ENCODE results near the gene ARHGAP19.

The ARHGAP19 gene

GRCh38 chr10:97319671-97320479 is 27.4 kb upstream of the ARHGAP19 start:
- Histone ChIP-seq H3K9ac (no peak overlapping the region), H3K27ac (no peak overlapping the region), H3K36me3 (ENCODE audit: control insufficient read depth, insufficient read depth, low read length) (no peaks in the 10 kb centered on the region), H3K4me3 (ENCODE audit: low read depth, low read length) (peak overlapping the region; percentile 83), H3K79me2 (no peaks in the 10 kb centered on the region), H3K27me3 (ENCODE audit: control insufficient read depth, insufficient read depth, low read length) (no peaks in the 10 kb centered on the region), H3K4me1 (peaks cover 3% of the 10 kb centered on the region), H3K4me2 (ENCODE audit: low read length) (peak overlapping the region; percentile 82), H3K9me3 (ENCODE audit: control insufficient read depth, low read length) (no peaks in the 10 kb centered on the region), H2AFZ (peak overlapping the region; percentile 88)
- no peak for TF ChIP-seq CTCF (IDR thresholded peaks at IDR 0.05)

GRCh38 chr10:97318772-97319651 is 26.6 kb upstream of the ARHGAP19 start, which contains the start of gene FRAT1:
FRAT1 (plus strand) TSS chr10:97319271; CDS start chr10:97319454, 183 bp downstream.
- peaks cover 3% of the 10 kb centered on the region for H3K4me1 ChIP-seq
- H2AFZ ChIP-seq, result peak within 1 kb of the TSS; percentile 99
- H3K9ac ChIP-seq, result peak within 1 kb of the TSS; percentile 64
- TF ChIP-seq CTCF (IDR thresholded peaks at IDR 0.05), result no peak
- H3K79me2 ChIP-seq, result no peaks in the 10 kb centered on the region
- H3K27me3 ChIP-seq (ENCODE audit: control insufficient read depth, insufficient read depth, low read length), result no peaks in the 10 kb centered on the region
- peak within 1 kb of the TSS; percentile 83 for H3K4me3 ChIP-seq (ENCODE audit: low read depth, low read length)
- H3K4me2 ChIP-seq (ENCODE audit: low read length), result peak within 1 kb of the TSS; percentile 98
- no peaks in the 10 kb centered on the region for H3K36me3 ChIP-seq (ENCODE audit: control insufficient read depth, insufficient read depth, low read length)
- peak within 1 kb of the TSS; percentile 97 for H3K27ac ChIP-seq
- H3K9me3 ChIP-seq (ENCODE audit: control insufficient read depth, low read length), result no peaks in the 10 kb centered on the region

DNA sequence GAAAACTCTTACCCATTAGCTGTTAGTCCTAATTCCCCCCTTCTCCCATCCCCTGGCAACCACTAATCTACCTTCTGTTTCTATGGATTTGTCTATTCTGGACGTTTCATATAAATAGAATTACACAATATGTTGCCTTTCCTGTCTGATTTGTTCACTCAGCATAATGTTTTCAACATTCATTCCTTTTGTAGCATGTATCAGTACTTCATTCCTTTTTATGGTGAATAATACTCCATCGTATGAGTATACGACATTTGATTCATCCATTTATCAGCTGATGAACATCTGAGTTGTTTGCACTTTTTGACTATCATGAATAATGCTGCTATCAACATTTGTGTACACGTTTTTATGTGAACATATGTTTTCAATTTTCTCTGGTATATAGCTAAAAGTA is 22.2 kb upstream of the ARHGAP19 start:
- H3K79me2 ChIP-seq, result no peaks in the 10 kb centered on the region
- H2AFZ ChIP-seq, result no peak overlapping the region
- H3K4me1 ChIP-seq, result no peaks in the 10 kb centered on the region
- no peaks in the 10 kb centered on the region for H3K9me3 ChIP-seq (ENCODE audit: control insufficient read depth, low read length)
- no peaks in the 10 kb centered on the region for H3K36me3 ChIP-seq (ENCODE audit: control insufficient read depth, insufficient read depth, low read length)
- no peak overlapping the region for H3K4me3 ChIP-seq (ENCODE audit: low read depth, low read length)
- H3K27ac ChIP-seq, result no peak overlapping the region
- no peak for TF ChIP-seq CTCF (IDR thresholded peaks at IDR 0.05)
- H3K4me2 ChIP-seq (ENCODE audit: low read length), result no peak overlapping the region
- H3K27me3 ChIP-seq (ENCODE audit: control insufficient read depth, insufficient read depth, low read length), result no peaks in the 10 kb centered on the region
- no peak overlapping the region for H3K9ac ChIP-seq

GRCh38 chr10:97312897-97313296 is 20.5 kb upstream of the ARHGAP19 start:
- Histone ChIP-seq H3K79me2 (no peaks in the 10 kb centered on the region), H3K36me3 (ENCODE audit: control insufficient read depth, insufficient read depth, low read length) (no peaks in the 10 kb centered on the region), H3K27me3 (ENCODE audit: control insufficient read depth, insufficient read depth, low read length) (no peaks in the 10 kb centered on the region), H3K9me3 (ENCODE audit: control insufficient read depth, low read length) (no peaks in the 10 kb centered on the region), H3K4me3 (ENCODE audit: low read depth, low read length) (no peak overlapping the region), H3K4me1 (no peaks in the 10 kb centered on the region), H3K4me2 (ENCODE audit: low read length) (no peak overlapping the region), H2AFZ (no peak overlapping the region), H3K9ac (no peak overlapping the region), H3K27ac (no peak overlapping the region)
- TF ChIP-seq CTCF (IDR thresholded peaks at IDR 0.05), result no peak

All from parathyroid adenoma (tissue), 2 donors.